Progenitor cell of endocrine pancreas (in vitro differentiated cells): Measurements from ENCODE around the gene TPT1. TPM values are rescaled to one million over a fixed set of nuclear protein-coding genes. Genes with fewer than 3 reads are reported as not detected.

Source experiments
- DNase-seq: peaks from one replicate; pipeline ENCODE4 v3.0.0; 2021; ENCODE audit warnings: low spot score; ENCODE audit not compliant: unreplicated experiment
- H3K27ac Mint-ChIP-seq: 2 replicates; pipeline ENCODE4 v1.8.0; 2021; ENCODE audit warnings: mild to moderate bottlenecking, moderate library complexity, mixed read lengths
- H3K27me3 Mint-ChIP-seq: 2 replicates; pipeline ENCODE4 v1.8.0; 2021; ENCODE audit warnings: mixed read lengths
- H3K36me3 Mint-ChIP-seq: 2 replicates; pipeline ENCODE4 v1.8.0; 2022; ENCODE audit warnings: mixed read lengths; ENCODE audit not compliant: insufficient read depth
- H3K4me1 Mint-ChIP-seq: 2 replicates; pipeline ENCODE4 v1.8.0; 2021; ENCODE audit warnings: low read depth, mixed read lengths
- H3K4me3 Mint-ChIP-seq: 2 replicates; pipeline ENCODE4 v1.8.0; 2021; ENCODE audit warnings: low read depth, mild to moderate bottlenecking, moderate library complexity, mixed read lengths
- H3K9me3 Mint-ChIP-seq: 2 replicates; pipeline ENCODE4 v1.8.0; 2021; ENCODE audit warnings: low read depth, mixed read lengths
- total RNA-seq: library from RNA; stranded (reverse); gene quantifications from 2 replicates; pipeline ENCODE4 v1.2.1, GENCODE V29; 2021
- TF ChIP-seq, protein P1 (sequence below): fragments of 200-600 bp; sonication (generic); IDR thresholded peaks from one replicate; pipeline ENCODE4 v1.5.0; 2021; ENCODE audit warnings: antibody characterized with exemption, mild to moderate bottlenecking; ENCODE audit not compliant: unreplicated experiment

The TPT1 gene
- total RNA-seq, 1 donor from 2014 or later, result 3,243 TPM

- peaks cover 6% of the 10 kb centered on the region for H3K36me3 Mint-ChIP-seq
- TF ChIP-seq, protein P1, sequence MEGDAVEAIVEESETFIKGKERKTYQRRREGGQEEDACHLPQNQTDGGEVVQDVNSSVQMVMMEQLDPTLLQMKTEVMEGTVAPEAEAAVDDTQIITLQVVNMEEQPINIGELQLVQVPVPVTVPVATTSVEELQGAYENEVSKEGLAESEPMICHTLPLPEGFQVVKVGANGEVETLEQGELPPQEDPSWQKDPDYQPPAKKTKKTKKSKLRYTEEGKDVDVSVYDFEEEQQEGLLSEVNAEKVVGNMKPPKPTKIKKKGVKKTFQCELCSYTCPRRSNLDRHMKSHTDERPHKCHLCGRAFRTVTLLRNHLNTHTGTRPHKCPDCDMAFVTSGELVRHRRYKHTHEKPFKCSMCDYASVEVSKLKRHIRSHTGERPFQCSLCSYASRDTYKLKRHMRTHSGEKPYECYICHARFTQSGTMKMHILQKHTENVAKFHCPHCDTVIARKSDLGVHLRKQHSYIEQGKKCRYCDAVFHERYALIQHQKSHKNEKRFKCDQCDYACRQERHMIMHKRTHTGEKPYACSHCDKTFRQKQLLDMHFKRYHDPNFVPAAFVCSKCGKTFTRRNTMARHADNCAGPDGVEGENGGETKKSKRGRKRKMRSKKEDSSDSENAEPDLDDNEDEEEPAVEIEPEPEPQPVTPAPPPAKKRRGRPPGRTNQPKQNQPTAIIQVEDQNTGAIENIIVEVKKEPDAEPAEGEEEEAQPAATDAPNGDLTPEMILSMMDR, result no peak
- no peak overlapping the region for H3K4me3 Mint-ChIP-seq
- H3K27ac Mint-ChIP-seq, result no peak overlapping the region
- H3K9me3 Mint-ChIP-seq, result no peaks in the 10 kb centered on the region
- H3K27me3 Mint-ChIP-seq, result no peaks in the 10 kb centered on the region
- no peak for DNase-seq
- peaks cover 6% of the 10 kb centered on the region for H3K4me1 Mint-ChIP-seq
Measured at GRCh38 chr13:45289936-45290563, 50.9 kb downstream of the TPT1 start.

Other genes with a start within 250 kb of the TPT1 start
- gene GTF2F2, start 220.7 kb downstream of the TPT1 start, total RNA-seq, result 22.5 and 24.8 TPM in 2 replicates
- gene KCTD4, start 140.1 kb downstream of the TPT1 start, total RNA-seq, result not detected in 2 replicates
- 5.7 and 6.8 TPM in 2 replicates for gene SLC25A30, start 77.2 kb upstream of the TPT1 start, total RNA-seq
- 29.6 and 31.6 TPM in 2 replicates for gene COG3, start 123.8 kb upstream of the TPT1 start, total RNA-seq